Fibroblast of skin of left quadriceps (primary cell): ENCODE results near the gene ZMYM4.
"Not testable (repeated sequence)": the region's sequence is repeated elsewhere in the genome, so short reads cannot be mapped to it uniquely, and the experiment has no call there.

Experiments used
- DNase-seq, 2 experiments: peaks; one replicate each; pipeline ENCODE4 v3.0.0-alpha.2; 2013; ENCODE audit warnings: low read depth in 2 of 2

Gene ZMYM4

GRCh38 chr1:35453031-35453430, 184.5 kb downstream of the ZMYM4 start:
- no peak for DNase-seq

DNA sequence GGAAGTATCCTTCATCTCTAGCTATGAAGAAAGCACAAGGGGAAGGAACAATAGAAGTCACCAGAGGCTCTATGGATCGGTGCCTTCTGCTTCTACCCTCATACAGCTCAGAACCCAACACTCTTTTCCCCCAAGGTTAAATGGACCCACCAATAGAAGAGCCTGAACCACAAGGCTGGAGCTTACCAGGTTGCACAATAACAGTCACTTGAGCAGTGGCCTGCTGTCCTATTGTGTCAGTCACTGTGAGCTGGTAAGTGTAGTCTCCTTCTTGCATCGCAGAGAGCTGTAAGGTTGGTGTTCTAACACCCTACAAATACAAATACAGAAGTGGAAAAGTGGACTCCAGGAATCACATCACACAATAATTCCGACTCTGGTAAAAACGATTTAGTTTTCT, 185.7 kb downstream of the ZMYM4 start:
- DNase-seq: no peak

GRCh38 chr1:35454616-35455015, 186.1 kb downstream of the ZMYM4 start:
- DNase-seq: no peak

DNA sequence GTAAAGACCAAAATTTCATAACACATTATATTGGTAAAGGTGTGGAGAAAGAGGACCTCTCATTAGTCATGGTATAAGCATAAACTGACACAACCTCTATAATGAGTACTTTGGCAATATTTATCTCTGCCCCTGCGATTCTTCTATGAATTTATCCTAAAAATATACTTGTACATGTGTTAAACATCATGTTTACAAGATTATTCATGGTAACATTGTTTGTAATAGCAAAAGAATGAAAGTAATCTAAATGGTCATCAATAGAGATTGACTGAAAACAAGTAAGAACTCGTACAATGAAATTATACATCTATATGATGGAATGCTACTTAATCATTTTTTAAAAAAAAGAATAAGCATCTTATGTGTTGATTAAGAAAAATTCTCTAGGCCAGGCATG, 192.3 kb downstream of the ZMYM4 start:
- DNase-seq: no peak

- DNase-seq: no peak
These were observed 193.6 kb downstream of the ZMYM4 start for GRCh38 chr1:35461966-35462651.

DNA sequence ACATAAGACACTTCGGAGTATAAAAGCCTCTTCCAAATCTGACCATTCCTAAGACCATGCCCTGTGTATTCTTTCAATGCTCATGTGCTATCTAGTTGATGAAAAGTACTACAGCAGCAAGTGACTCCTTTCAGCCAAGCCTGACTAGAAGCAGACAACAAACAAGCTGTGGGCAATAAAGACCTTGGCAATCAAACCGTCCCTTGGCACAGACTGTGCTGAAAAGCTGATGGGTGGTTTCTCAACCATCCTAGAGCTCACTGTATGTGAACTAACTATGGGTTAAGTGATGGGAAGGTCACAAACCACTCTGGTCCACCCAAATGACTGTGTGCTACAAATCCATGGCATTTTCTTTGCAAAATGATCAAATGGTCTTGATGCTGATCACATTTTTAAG, 194.7 kb downstream of the ZMYM4 start:
- no peak for DNase-seq

DNA sequence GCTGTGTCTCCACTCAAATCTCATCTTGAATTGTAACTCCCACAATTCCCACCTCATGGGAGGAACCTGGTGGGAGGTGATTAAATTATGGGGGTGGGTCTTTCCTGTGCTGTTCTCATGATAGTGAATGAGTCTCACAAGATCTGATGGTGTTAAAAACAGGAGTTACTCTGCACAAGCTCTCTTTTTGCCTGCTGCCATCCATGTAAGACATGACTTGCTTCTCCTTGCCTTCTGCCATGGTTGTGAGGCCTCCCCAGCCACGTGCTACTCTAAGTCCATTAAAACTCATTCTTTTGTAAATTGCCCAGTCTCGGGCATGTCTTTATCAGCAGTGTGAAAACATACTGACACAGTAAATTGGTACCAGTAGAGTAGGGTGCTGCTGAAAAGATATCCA, 195.2 kb downstream of the ZMYM4 start:
- DNase-seq: not testable (repeated sequence)

- no peak for DNase-seq
These were observed 197.6 kb downstream of the ZMYM4 start for GRCh38 chr1:35466120-35466519.

DNA sequence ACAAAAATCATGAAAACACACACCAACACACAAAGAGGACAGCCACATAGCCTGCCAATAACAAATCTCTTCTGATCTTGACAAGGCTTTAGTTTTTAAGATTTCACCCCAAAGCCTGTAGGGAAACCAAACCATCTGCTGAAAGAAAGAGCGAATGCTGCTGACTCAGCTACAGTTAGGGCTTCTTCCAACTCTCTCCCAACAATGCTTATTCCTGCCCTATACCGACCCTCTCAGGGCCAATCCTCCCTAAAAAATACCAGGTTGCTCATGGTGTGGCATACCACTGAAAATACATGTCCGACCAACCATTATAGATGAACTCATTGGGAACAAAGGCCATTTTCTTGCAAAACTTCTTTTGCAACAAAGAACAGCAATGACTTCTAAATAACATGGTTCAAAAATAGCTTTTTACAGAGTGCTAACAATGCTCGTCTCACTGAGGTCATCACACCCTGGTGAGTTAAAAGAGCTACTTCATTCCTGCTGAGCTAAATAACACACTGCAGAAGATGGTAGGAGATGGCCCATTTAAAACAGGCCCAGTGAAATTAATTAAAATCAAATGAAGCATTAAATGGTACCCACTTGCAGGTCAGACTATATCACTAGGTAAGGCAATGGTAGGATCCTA, 202.6 kb downstream of the ZMYM4 start:
- no peak for DNase-seq
